Mesendoderm (in vitro differentiated cells): Measurements from ENCODE around the gene TOMM5. TPM values are rescaled to one million over a fixed set of nuclear protein-coding genes. Genes with fewer than 3 reads are reported as not detected.

Experiments
- DNase-seq: peaks from one replicate; pipeline ENCODE4 v3.0.0; 2013
- H2AK5ac ChIP-seq: 2 replicates; pipeline ENCODE4 v1.6.1; 2013; ENCODE audit warnings: low read length, inconsistent platforms
- H2BK120ac ChIP-seq: 2 replicates; pipeline ENCODE4 v1.6.1; 2013; ENCODE audit warnings: low read depth, mild to moderate bottlenecking, low read length, moderate library complexity, mixed read lengths
- H2BK15ac ChIP-seq: replicated peaks from 2 replicates; pipeline ENCODE4 v1.6.1; 2013; ENCODE audit warnings: low read depth, mild to moderate bottlenecking, moderate library complexity
- H2BK5ac ChIP-seq: 2 replicates; pipeline ENCODE4 v1.6.1; 2013; ENCODE audit warnings: low read length, inconsistent platforms
- H3K18ac ChIP-seq: 2 replicates; pipeline ENCODE4 v1.6.1; 2013; ENCODE audit warnings: mild to moderate bottlenecking, low read length, mixed read lengths
- H3K23ac ChIP-seq: one replicate; pipeline ENCODE4 v1.6.1; 2013; ENCODE audit warnings: low read length
- H3K27ac ChIP-seq: 2 replicates; pipeline ENCODE4 v1.5.1; 2013; ENCODE audit warnings: low read depth, mild to moderate bottlenecking, inconsistent platforms, low read length, moderate library complexity
- H3K27me3 ChIP-seq: 2 replicates; pipeline ENCODE4 v1.6.1; 2013; ENCODE audit warnings: low read length, control low read depth, mild to moderate bottlenecking, inconsistent platforms; ENCODE audit not compliant: insufficient read depth, poor library complexity
- H3K36me3 ChIP-seq: 2 replicates; pipeline ENCODE4 v1.6.1; 2013; ENCODE audit warnings: low read length, inconsistent platforms; ENCODE audit not compliant: control insufficient read depth, insufficient read depth
- H3K4ac ChIP-seq: one replicate; pipeline ENCODE4 v1.6.1; 2013; ENCODE audit warnings: low read depth, mild to moderate bottlenecking, low read length, moderate library complexity
- H3K4me1 ChIP-seq: 2 replicates; pipeline ENCODE4 v1.6.1; 2013; ENCODE audit warnings: low read depth, low read length, inconsistent platforms; ENCODE audit not compliant: control insufficient read depth
- H3K4me2 ChIP-seq: 2 replicates; pipeline ENCODE4 v1.6.1; 2013; ENCODE audit warnings: low read length
- H3K4me3 ChIP-seq: 2 replicates; pipeline ENCODE4 v1.5.1; 2013; ENCODE audit warnings: mild to moderate bottlenecking, low read length
- H3K56ac ChIP-seq: one replicate; pipeline ENCODE4 v1.6.1; 2013; ENCODE audit warnings: low read length
- H3K79me1 ChIP-seq: 2 replicates; pipeline ENCODE4 v1.6.1; 2013; ENCODE audit warnings: low read length, inconsistent platforms
- H3K79me2 ChIP-seq: 2 replicates; pipeline ENCODE4 v1.6.1; 2013; ENCODE audit warnings: mild to moderate bottlenecking, low read length; ENCODE audit not compliant: control insufficient read depth, insufficient read depth
- H3K9ac ChIP-seq: 2 replicates; pipeline ENCODE4 v1.6.1; 2013; ENCODE audit warnings: low read length, inconsistent platforms
- H4K5ac ChIP-seq: one replicate; pipeline ENCODE4 v1.6.1; 2013; ENCODE audit warnings: low read length
- H4K8ac ChIP-seq: one replicate; pipeline ENCODE4 v1.6.1; 2013; ENCODE audit warnings: low read depth, mild to moderate bottlenecking, control low read depth, low read length, moderate library complexity
- WGBS: extraction: QIAGEN DNeasy Blood & Tissue Kit; methylation state at CpG from one replicate; pipeline ENCODE4 v1.1.7; 2013; ENCODE audit warnings: low lambda C conversion rate, missing lambda C conversion rate; ENCODE audit not compliant: insufficient coverage; ENCODE audit errors: extremely low coverage; 5-methylcytosine and 5-hydroxymethylcytosine counted together
- polyA plus RNA-seq, 2 experiments: library from polyadenylated mRNA; stranded (reverse); fragments of 200-250 nt; gene quantifications; one replicate each; pipeline ENCODE4 v1.2.3, GENCODE V29; 2013

Gene TOMM5
- polyA plus RNA-seq (2013, experiment 1 of 2): 311 TPM
- polyA plus RNA-seq (2013, experiment 2 of 2): 314 TPM

DNA sequence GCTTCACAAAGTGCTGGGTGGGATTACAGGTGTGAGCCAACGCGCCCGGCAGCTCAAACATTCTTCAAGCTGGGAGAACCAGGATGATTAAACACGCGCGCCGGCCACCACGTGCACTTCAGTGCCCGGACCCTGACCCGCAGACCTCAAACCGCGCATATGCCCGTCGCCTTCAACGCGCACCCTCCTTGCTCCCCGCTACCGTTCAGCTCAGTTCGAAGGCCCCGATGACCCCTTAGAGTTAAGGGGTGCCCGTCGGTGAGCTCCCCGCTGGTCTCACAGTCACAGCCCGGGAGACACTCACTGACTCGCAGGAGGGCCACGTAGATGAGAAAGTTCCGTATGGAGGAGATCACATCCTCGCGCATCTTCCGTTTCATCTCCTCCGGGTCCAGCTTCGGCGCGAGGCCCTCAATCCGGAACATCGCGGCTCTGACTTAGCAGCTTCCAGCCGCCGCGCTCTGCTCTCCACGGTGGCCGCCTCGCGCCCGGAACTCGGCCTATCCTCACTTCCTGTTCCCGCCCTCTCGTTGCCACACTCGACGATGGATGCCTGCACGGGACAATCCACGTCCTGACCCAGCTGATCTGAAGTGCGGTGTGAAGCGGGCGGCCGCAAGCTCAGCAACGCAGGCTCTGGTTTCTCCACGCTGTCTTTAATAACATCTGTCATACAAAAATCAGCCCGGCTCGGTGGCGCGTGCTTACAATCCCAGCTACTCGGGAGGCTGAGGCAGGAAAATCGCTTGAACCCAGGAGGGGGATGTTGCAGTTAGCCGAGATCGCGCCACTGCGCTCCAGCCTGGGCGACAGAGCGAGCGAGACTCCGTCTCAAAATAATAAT, at the start of gene TOMM5:
Gene TOMM5, minus strand, starts transcription at position 490 of the 844 bp plus-strand sequence. Its CDS starts 65 bp downstream, at position 425.
- Histone ChIP-seq H2AK5ac (no peak within 1 kb of the TSS), H2BK15ac (no peak within 1 kb of the TSS), H3K23ac (peak within 1 kb of the TSS; percentile 11), H3K4ac (peak within 1 kb of the TSS; percentile 77), H3K4me1 (no peaks in the 10 kb centered on the region), H3K79me1 (peaks cover 4% of the 10 kb centered on the region), H2BK120ac (peak within 1 kb of the TSS; percentile 55), H3K4me2 (peak within 1 kb of the TSS; percentile 84), H2BK5ac (peak within 1 kb of the TSS; percentile 47), H4K8ac (peak within 1 kb of the TSS; percentile 59), H3K18ac (peak within 1 kb of the TSS; percentile 25), H3K36me3 (peaks cover 2% of the 10 kb centered on the region), H3K27ac (no peak within 1 kb of the TSS), H4K5ac (peak within 1 kb of the TSS; percentile 63), H3K79me2 (peaks cover 29% of the 10 kb centered on the region), H3K9ac (peak within 1 kb of the TSS; percentile 97), H3K27me3 (no peaks in the 10 kb centered on the region), H3K56ac (peak within 1 kb of the TSS; percentile 99), H3K4me3 (peak within 1 kb of the TSS; percentile 77)
- peak; percentile 95 for DNase-seq
- whole genome bisulfite sequencing: no CpG with 5 or more reads among the region's 72 CpGs

- no peaks in the 10 kb centered on the region for H3K27me3 ChIP-seq
Observed at GRCh38 chr9:37641331-37641730, 48.9 kb upstream of the TOMM5 start.

DNA sequence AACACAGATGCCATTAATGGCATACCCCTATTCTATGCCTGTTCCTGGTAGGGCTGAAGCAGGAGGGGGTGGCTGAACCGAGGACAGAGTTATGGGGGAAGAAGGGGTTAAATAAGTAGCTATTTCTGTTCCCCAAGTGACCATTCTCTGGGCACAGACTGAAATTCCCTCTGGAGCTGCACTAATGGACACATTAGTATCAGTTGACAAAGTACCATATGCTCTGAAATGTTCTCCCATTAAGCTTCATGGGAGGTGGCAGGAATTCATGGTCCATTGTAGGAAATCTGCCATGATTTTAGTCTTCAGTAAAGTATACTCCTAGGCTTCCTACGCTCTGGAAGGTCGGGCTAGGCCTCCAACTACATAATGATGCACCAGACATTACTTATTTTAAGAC, 47.8 kb upstream of the TOMM5 start:
- no peak overlapping the region for H2BK15ac ChIP-seq
- no CpG with 5 or more reads among the region's 3 CpGs for WGBS
- H3K36me3 ChIP-seq: no peaks in the 10 kb centered on the region
- no peak for DNase-seq
- H3K4me2 ChIP-seq: no peak overlapping the region
- no peak overlapping the region for H2AK5ac ChIP-seq
- no peak overlapping the region for H4K5ac ChIP-seq
- H3K56ac ChIP-seq: no peak overlapping the region
- no peaks in the 10 kb centered on the region for H3K79me1 ChIP-seq
- no peak overlapping the region for H2BK5ac ChIP-seq
- H3K4ac ChIP-seq: no peak overlapping the region
- H3K4me1 ChIP-seq: no peaks in the 10 kb centered on the region
- H3K27me3 ChIP-seq: no peaks in the 10 kb centered on the region
- no peak overlapping the region for H3K18ac ChIP-seq
- H3K79me2 ChIP-seq: no peaks in the 10 kb centered on the region
- H3K9ac ChIP-seq: no peak overlapping the region
- H4K8ac ChIP-seq: no peak overlapping the region
- no peak overlapping the region for H3K4me3 ChIP-seq
- H3K27ac ChIP-seq: no peak overlapping the region
- H2BK120ac ChIP-seq: no peak overlapping the region
- no peak overlapping the region for H3K23ac ChIP-seq

More at GRCh38 chr9:37641331-37641730, 48.9 kb upstream of the TOMM5 start:
- no peak for DNase-seq
- Histone ChIP-seq H4K5ac (no peak overlapping the region), H2BK15ac (no peak overlapping the region), H2BK120ac (no peak overlapping the region), H4K8ac (no peak overlapping the region), H3K56ac (no peak overlapping the region), H3K4me1 (no peaks in the 10 kb centered on the region), H2BK5ac (no peak overlapping the region), H3K4me2 (no peak overlapping the region), H3K23ac (no peak overlapping the region), H3K79me1 (no peaks in the 10 kb centered on the region), H3K27ac (no peak overlapping the region), H2AK5ac (no peak overlapping the region), H3K4ac (no peak overlapping the region), H3K36me3 (no peaks in the 10 kb centered on the region), H3K79me2 (no peaks in the 10 kb centered on the region), H3K4me3 (no peak overlapping the region), H3K9ac (no peak overlapping the region), H3K18ac (no peak overlapping the region)
- no CpG with 5 or more reads among the region's 3 CpGs for WGBS

DNA sequence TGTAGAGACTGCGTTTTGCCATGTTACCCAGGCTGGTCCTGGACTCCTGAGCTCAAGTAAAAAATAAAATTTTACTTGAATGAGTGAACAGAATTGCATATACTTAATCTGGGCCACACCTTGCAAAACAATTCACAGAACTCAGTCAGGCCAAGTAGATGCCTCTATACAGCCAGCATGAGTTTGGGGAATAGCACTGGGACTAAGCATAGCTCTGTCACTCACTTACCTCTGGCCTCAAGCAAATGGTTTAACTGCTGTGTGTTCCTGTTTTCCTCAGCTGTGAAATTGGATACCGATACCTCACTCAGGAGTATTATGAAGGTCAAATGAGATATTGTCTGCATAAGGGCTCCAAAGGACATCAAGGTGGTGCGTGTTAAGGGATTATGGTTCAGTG, 47.4 kb upstream of the TOMM5 start:
- Histone ChIP-seq H3K9ac (no peak overlapping the region), H3K79me1 (no peaks in the 10 kb centered on the region), H3K4ac (no peak overlapping the region), H3K23ac (no peak overlapping the region), H3K18ac (no peak overlapping the region), H3K79me2 (no peaks in the 10 kb centered on the region), H3K27me3 (no peaks in the 10 kb centered on the region), H3K4me2 (no peak overlapping the region), H2BK15ac (no peak overlapping the region), H4K5ac (no peak overlapping the region), H3K56ac (no peak overlapping the region), H2AK5ac (no peak overlapping the region), H3K4me1 (no peaks in the 10 kb centered on the region), H2BK120ac (no peak overlapping the region), H3K4me3 (no peak overlapping the region), H3K36me3 (no peaks in the 10 kb centered on the region), H4K8ac (no peak overlapping the region), H2BK5ac (no peak overlapping the region), H3K27ac (no peak overlapping the region)
- WGBS: no CpG with 5 or more reads among the region's 3 CpGs
- DNase-seq: no peak

DNA sequence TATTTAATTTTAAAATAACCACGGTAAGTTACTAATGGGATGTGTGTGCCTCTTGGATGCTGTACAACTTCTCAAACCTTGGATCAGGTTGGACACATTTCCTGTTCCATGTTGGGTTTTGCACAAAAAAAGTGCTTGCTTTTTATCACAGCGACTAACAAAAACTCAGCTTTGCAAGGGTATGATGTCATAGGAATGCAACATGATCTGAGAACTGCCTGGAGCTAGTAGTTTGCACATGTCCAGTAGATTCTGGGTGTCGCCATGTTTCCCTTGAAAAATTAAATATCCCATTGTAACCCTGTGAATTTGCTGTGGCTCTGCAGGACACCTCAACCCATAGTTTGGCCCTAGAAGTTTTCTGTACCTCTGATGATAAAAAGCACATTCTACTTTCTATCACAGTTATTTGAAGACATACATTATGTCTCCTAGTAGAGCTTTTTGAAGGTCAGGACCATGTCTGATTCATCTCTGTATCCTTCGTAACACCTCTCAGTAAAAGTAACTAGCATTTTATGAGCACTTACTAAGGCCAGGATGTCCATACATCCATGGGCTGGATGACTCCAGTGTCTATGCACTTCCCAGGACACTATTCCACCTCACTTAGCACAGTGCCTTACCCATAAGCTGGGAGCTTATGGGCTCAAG, 46.8 kb upstream of the TOMM5 start:
- Histone ChIP-seq H2BK120ac (no peak overlapping the region), H3K27ac (no peak overlapping the region), H3K4me3 (no peak overlapping the region), H3K56ac (no peak overlapping the region), H3K18ac (no peak overlapping the region), H3K9ac (no peak overlapping the region), H3K4me1 (no peaks in the 10 kb centered on the region), H3K4ac (no peak overlapping the region), H2BK15ac (no peak overlapping the region), H2BK5ac (no peak overlapping the region), H4K5ac (no peak overlapping the region), H3K79me1 (no peaks in the 10 kb centered on the region), H2AK5ac (no peak overlapping the region), H3K27me3 (no peaks in the 10 kb centered on the region), H3K36me3 (no peaks in the 10 kb centered on the region), H3K23ac (no peak overlapping the region), H3K79me2 (no peaks in the 10 kb centered on the region), H4K8ac (no peak overlapping the region), H3K4me2 (no peak overlapping the region)
- DNase-seq: no peak
- no CpG with 5 or more reads among the region's 4 CpGs for WGBS
